ENCODE data around the gene THSD4.

The THSD4 gene

GRCh38 chr15:71131601-71132362, 16.5 kb downstream of the THSD4 start:
- DNase-seq (ENCODE audit: low read depth), result no peak
- TF ChIP-seq, protein P1, sequence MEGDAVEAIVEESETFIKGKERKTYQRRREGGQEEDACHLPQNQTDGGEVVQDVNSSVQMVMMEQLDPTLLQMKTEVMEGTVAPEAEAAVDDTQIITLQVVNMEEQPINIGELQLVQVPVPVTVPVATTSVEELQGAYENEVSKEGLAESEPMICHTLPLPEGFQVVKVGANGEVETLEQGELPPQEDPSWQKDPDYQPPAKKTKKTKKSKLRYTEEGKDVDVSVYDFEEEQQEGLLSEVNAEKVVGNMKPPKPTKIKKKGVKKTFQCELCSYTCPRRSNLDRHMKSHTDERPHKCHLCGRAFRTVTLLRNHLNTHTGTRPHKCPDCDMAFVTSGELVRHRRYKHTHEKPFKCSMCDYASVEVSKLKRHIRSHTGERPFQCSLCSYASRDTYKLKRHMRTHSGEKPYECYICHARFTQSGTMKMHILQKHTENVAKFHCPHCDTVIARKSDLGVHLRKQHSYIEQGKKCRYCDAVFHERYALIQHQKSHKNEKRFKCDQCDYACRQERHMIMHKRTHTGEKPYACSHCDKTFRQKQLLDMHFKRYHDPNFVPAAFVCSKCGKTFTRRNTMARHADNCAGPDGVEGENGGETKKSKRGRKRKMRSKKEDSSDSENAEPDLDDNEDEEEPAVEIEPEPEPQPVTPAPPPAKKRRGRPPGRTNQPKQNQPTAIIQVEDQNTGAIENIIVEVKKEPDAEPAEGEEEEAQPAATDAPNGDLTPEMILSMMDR (conservative IDR thresholded peaks at IDR 0.05; ENCODE audit: control insufficient read depth, insufficient read depth, low read depth, low read length), result no peak
- no peak overlapping the region for H3K4me3 ChIP-seq (ENCODE audit: control insufficient read depth, low read depth, low read length)

DNA sequence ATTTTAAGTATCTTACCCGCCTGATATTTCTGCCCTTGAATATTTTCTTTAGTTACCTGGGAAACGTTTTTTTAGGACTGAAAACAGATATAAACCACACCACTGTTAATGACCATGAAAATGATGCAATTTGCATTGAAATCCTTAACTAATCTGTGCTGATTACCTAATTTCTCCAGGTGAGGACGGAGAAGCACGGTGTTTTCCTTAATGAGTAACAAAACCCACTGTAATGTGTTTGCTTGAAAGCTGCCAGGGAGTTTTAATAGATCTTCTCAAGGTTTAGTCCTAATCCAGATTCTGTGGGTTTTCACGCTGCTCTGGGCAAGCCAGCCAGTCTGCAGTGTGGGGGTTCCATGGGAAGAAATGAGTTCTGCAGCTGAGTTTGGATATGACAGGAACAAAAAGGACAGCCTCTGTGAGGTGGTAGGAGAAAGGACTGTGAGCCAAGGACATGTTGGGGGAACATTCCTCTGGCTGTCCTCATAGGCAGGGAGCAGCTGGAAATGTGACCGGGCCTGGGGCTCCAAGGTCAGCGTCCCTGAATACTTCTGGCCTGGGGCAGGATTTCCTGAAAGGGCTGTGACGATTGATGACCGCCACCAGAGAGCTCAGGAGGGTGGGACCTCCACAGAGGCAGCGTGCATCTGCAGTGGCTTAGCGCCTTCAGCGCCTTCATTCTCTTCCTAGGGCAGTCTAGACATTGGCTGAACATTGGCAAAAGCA, 18.6 kb downstream of the THSD4 start:
- H3K4me3 ChIP-seq (ENCODE audit: control insufficient read depth, low read depth, low read length), result no peak overlapping the region
- DNase-seq (ENCODE audit: low read depth), result no peak
- TF ChIP-seq, protein P1 (conservative IDR thresholded peaks at IDR 0.05; ENCODE audit: control insufficient read depth, insufficient read depth, low read depth, low read length), result no peak

DNA sequence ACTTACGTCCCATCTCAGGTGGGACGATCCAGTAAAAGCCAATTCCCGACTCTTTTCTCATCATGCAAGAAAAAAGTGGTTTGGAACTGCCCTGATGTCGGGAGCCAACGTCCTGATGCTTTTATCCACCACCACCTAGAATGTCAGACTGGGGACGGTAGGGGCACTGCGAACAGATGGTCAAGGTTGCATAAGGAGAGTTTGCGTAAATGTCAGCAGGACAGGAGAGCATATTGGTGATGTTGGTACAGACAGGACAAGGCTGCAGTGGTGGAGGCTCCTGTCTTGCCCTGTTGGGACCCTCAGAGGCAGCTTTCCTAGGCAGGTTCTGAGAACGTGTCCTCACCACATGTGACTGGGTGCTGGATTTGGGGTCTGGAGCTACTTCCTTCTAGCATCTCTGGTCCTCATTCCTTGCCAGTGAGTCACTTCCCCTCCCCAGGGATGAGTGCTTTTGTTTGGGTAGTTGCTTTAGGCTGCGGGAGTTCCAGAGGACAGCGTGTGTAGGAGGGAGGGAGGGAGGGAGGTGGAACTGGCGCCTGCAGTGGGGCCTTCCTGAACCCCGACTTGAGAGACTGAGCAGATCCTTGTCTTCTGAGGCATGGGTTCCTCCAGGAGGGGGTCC, 21.0 kb downstream of the THSD4 start:
- TF ChIP-seq, protein P1 (conservative IDR thresholded peaks at IDR 0.05; ENCODE audit: control insufficient read depth, insufficient read depth, low read depth, low read length), result no peak
- peak; percentile 84 for DNase-seq (ENCODE audit: low read depth)
- H3K4me3 ChIP-seq (ENCODE audit: control insufficient read depth, low read depth, low read length), result no peak overlapping the region

DNA sequence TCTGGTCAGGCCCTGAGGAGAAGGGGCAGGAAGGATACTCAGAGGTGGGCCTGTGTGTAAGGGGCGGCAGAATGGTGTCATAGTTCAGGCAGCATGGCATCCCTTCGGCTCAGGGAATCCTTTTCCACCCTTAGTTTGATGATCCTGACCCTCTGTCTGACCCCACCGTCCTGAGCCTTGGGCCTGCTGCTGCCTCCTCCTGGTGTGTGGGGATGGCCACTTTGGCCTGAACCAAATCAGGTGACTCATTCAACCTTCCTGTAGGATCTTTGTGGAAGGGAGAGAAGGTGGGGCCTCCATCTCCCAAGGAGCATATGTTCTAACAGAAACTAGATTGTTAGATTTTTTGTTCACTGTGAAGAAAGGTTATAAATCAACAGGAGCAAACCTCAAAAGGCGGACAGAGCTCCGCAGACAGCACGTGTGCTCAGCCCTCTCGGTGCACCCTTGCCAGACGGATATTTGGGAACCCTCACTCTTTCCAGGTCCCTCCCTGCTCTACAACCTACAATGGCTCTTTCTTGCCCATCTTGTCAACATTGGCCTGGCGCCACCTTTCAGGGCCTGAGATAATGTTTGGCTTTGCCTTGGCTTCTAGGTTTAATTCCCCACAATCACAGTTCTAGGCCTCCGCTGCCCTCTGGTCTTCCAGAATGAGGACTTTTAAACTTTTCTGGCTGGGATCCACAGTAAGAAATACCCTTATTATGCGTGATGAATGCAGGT, 21.7 kb downstream of the THSD4 start:
- peak; percentile 55 for DNase-seq (ENCODE audit: low read depth)
- no peak overlapping the region for H3K4me3 ChIP-seq (ENCODE audit: control insufficient read depth, low read depth, low read length)
- TF ChIP-seq, protein P1 (conservative IDR thresholded peaks at IDR 0.05; ENCODE audit: control insufficient read depth, insufficient read depth, low read depth, low read length), result peak; percentile 39

- no peak overlapping the region for H3K4me3 ChIP-seq (ENCODE audit: control insufficient read depth, low read depth, low read length)
- DNase-seq (ENCODE audit: low read depth), result no peak
- TF ChIP-seq, protein P1 (conservative IDR thresholded peaks at IDR 0.05; ENCODE audit: control insufficient read depth, insufficient read depth, low read depth, low read length), result no peak
These were observed 23.2 kb downstream of the THSD4 start for GRCh38 chr15:71138473-71138872.

GRCh38 chr15:71139241-71139640, 24.0 kb downstream of the THSD4 start:
- DNase-seq (ENCODE audit: low read depth), result no peak
- TF ChIP-seq, protein P1 (conservative IDR thresholded peaks at IDR 0.05; ENCODE audit: control insufficient read depth, insufficient read depth, low read depth, low read length), result no peak
- no peak overlapping the region for H3K4me3 ChIP-seq (ENCODE audit: control insufficient read depth, low read depth, low read length)
